Progenitor cell of endocrine pancreas (in vitro differentiated cells): ENCODE results near the gene MOB3C. TPM values are rescaled to one million over a fixed set of nuclear protein-coding genes. Genes with fewer than 3 reads are reported as not detected.
A peak's percentile ranks its signal among the peaks of the same experiment; 100 is the strongest.

Experiments
- DNase-seq: peaks from one replicate; pipeline ENCODE4 v3.0.0; 2021; ENCODE audit warnings: low spot score; ENCODE audit not compliant: unreplicated experiment
- H3K27ac Mint-ChIP-seq: 2 replicates; pipeline ENCODE4 v1.8.0; 2021; ENCODE audit warnings: mild to moderate bottlenecking, moderate library complexity, mixed read lengths
- H3K27me3 Mint-ChIP-seq: 2 replicates; pipeline ENCODE4 v1.8.0; 2021; ENCODE audit warnings: mixed read lengths
- H3K36me3 Mint-ChIP-seq: 2 replicates; pipeline ENCODE4 v1.8.0; 2022; ENCODE audit warnings: mixed read lengths; ENCODE audit not compliant: insufficient read depth
- H3K4me1 Mint-ChIP-seq: 2 replicates; pipeline ENCODE4 v1.8.0; 2021; ENCODE audit warnings: low read depth, mixed read lengths
- H3K4me3 Mint-ChIP-seq: 2 replicates; pipeline ENCODE4 v1.8.0; 2021; ENCODE audit warnings: low read depth, mild to moderate bottlenecking, moderate library complexity, mixed read lengths
- H3K9me3 Mint-ChIP-seq: 2 replicates; pipeline ENCODE4 v1.8.0; 2021; ENCODE audit warnings: low read depth, mixed read lengths
- total RNA-seq: library from RNA; stranded (reverse); gene quantifications from 2 replicates; pipeline ENCODE4 v1.2.1, GENCODE V29; 2021
- TF ChIP-seq, protein P1 (sequence below): fragments of 200-600 bp; sonication (generic); IDR thresholded peaks from one replicate; pipeline ENCODE4 v1.5.0; 2021; ENCODE audit warnings: antibody characterized with exemption, mild to moderate bottlenecking; ENCODE audit not compliant: unreplicated experiment

Gene MOB3C
- total RNA-seq, 1 donor from 2014 or later: 5.5 TPM

GRCh38 chr1:46603481-46603857 is 13.1 kb downstream of the MOB3C start:
- peaks cover 26% of the 10 kb centered on the region for H3K4me1 Mint-ChIP-seq
- peak overlapping the region; percentile 90 for H3K4me3 Mint-ChIP-seq
- no peaks in the 10 kb centered on the region for H3K27me3 Mint-ChIP-seq
- no peak for DNase-seq
- H3K36me3 Mint-ChIP-seq: no peaks in the 10 kb centered on the region
- TF ChIP-seq, protein P1, sequence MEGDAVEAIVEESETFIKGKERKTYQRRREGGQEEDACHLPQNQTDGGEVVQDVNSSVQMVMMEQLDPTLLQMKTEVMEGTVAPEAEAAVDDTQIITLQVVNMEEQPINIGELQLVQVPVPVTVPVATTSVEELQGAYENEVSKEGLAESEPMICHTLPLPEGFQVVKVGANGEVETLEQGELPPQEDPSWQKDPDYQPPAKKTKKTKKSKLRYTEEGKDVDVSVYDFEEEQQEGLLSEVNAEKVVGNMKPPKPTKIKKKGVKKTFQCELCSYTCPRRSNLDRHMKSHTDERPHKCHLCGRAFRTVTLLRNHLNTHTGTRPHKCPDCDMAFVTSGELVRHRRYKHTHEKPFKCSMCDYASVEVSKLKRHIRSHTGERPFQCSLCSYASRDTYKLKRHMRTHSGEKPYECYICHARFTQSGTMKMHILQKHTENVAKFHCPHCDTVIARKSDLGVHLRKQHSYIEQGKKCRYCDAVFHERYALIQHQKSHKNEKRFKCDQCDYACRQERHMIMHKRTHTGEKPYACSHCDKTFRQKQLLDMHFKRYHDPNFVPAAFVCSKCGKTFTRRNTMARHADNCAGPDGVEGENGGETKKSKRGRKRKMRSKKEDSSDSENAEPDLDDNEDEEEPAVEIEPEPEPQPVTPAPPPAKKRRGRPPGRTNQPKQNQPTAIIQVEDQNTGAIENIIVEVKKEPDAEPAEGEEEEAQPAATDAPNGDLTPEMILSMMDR: no peak
- H3K9me3 Mint-ChIP-seq: no peaks in the 10 kb centered on the region
- H3K27ac Mint-ChIP-seq: peak overlapping the region; percentile 95

DNA sequence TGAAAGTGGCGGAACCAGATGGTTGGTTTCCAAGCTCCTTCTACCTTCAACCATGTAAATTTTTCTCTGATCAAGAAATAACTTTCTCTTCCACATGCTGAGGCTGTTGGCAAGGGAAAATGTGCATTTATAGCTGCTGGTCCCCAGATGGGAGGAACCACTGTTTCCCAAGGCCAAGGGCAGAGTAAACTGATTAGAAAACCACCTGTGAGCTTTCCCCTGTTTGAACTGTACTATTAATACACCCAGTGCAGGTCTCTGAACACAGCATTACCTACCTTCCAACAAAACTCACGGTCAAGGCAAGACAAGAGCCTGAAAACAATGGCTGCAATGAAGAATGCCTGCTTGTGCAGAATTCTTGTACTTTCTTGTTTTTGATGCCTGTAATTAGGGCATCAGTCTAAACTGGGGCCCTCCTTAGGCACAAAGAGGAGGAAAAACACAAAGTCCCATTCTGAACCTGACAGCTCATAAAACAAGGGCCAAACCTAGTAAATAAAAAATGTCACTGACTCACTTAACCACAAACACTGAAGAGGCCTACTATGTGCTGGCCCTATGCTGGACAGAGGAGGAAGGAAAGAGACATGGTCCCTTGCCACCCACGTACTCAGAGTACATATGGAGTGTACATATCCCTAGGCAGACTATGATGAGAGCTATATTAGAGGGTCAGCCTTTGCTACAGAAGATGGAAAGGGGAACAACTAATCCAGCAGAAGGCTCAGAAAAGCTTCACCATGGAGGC is 15.2 kb downstream of the MOB3C start:
- Mint-ChIP-seq H3K4me1 (peaks cover 26% of the 10 kb centered on the region), H3K36me3 (no peaks in the 10 kb centered on the region), H3K27me3 (no peaks in the 10 kb centered on the region), H3K27ac (peak overlapping the region; percentile 57), H3K9me3 (no peaks in the 10 kb centered on the region), H3K4me3 (peak overlapping the region; percentile 48)
- TF ChIP-seq, protein P1: no peak
- DNase-seq: no peak

DNA sequence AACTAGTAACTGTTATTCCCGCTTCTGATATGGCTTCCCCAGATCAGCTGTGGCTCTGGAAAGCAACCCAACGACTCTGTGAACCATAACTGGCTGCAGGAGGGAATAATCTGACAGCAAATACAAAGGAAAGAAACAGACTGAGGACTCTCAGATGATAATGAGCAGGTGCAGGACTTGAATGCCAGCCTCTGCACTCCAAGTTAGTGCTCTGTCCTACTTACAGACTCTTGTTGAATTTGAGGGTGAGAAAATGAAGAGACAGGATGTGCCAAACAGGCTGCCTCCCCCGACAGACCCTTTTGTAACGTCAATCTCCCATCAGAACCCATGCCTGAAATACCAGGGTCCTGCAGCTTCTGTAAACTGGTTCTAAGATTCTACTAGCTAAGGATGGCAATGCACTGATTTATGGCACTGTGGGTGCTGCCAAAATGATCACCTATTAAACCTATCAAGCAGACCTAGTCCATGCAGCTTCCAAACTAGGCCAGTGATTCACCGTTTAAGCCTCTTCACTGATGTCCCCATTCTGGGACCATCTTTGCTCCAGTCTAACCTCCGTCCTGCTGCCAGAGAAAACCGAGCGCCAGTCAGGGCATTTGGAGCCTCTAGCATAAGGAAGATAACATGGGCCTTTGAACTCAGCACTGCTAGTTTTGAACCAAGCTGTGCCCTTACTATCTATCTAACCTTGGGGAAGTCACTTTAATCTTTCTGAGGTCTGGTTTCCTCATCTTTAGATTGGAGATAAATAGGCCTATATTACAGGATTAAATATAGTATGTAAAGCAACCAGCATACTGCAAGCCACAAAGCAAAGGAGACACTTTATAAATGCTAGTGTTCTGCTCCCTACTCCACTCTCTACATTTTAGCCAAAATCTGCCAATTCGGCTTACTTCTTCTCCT is 17.3 kb downstream of the MOB3C start:
- Mint-ChIP-seq H3K27me3 (no peaks in the 10 kb centered on the region), H3K36me3 (no peaks in the 10 kb centered on the region), H3K9me3 (no peaks in the 10 kb centered on the region), H3K4me3 (no peak overlapping the region), H3K27ac (no peak overlapping the region), H3K4me1 (peaks cover 21% of the 10 kb centered on the region)
- DNase-seq: no peak
- TF ChIP-seq, protein P1: no peak

GRCh38 chr1:46596846-46597245 is 19.8 kb downstream of the MOB3C start:
- Mint-ChIP-seq H3K4me1 (peaks cover 14% of the 10 kb centered on the region), H3K27ac (no peak overlapping the region), H3K4me3 (no peak overlapping the region), H3K27me3 (no peaks in the 10 kb centered on the region), H3K9me3 (no peaks in the 10 kb centered on the region), H3K36me3 (peaks cover 8% of the 10 kb centered on the region)
- TF ChIP-seq, protein P1: no peak
- DNase-seq: no peak

DNA sequence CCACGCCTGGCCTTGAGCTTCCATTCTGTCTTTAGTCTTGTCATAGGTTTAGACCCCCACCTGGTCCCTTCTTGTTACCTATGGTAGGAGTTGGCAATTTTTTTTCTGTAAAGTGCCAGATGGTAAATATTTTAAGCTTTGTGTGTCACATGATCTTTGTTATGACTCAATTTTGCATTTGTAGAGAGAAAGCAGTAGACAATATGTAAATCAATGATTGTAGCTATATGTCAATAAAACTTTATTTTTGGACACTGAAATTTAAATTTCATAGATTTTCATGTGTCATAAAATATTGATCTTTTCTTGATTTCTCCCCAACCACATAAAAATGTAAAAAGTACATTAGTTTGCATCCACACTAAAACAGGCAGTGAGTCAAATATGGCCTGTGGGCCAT is 20.6 kb downstream of the MOB3C start:
- Mint-ChIP-seq H3K4me3 (no peak overlapping the region), H3K27me3 (no peaks in the 10 kb centered on the region), H3K27ac (no peak overlapping the region), H3K4me1 (peaks cover 6% of the 10 kb centered on the region), H3K36me3 (peaks cover 8% of the 10 kb centered on the region), H3K9me3 (no peaks in the 10 kb centered on the region)
- TF ChIP-seq, protein P1: no peak
- no peak for DNase-seq
